NCI-H69 (cell line): ENCODE results near the gene SEPTIN12.
A peak's percentile ranks its signal among the peaks of the same experiment; 100 is the strongest.
"Not testable (repeated sequence)": the region's sequence is repeated elsewhere in the genome, so short reads cannot be mapped to it uniquely, and the experiment has no call there.

Source experiments
- DNase-seq: peaks from one replicate; lab custom pipeline; 2025; lab: John Stamatoyannopoulos, UW

Gene SEPTIN12

GRCh38 chr16:4752351-4753100, 35.6 kb downstream of the SEPTIN12 start:
- no peak for DNase-seq

- DNase-seq: no peak
Observed at GRCh38 chr16:4750896-4751295, 37.2 kb downstream of the SEPTIN12 start.

GRCh38 chr16:4749700-4750257, 38.4 kb downstream of the SEPTIN12 start:
- no peak for DNase-seq

- DNase-seq: no peak
Observed at GRCh38 chr16:4748682-4749411, 39.3 kb downstream of the SEPTIN12 start.

GRCh38 chr16:4747906-4748681, 40.1 kb downstream of the SEPTIN12 start:
- no peak for DNase-seq

GRCh38 chr16:4746991-4747574, 41.1 kb downstream of the SEPTIN12 start:
- DNase-seq: peak; percentile 56

GRCh38 chr16:4746215-4746614, 41.9 kb downstream of the SEPTIN12 start:
- DNase-seq: no peak

GRCh38 chr16:4745274-4745569, 42.9 kb downstream of the SEPTIN12 start:
- DNase-seq: no peak

GRCh38 chr16:4744555-4745273, 43.4 kb downstream of the SEPTIN12 start:
- peak; percentile 37 for DNase-seq

- peak; percentile 50 for DNase-seq
Observed at GRCh38 chr16:4743226-4743878, 44.8 kb downstream of the SEPTIN12 start.

GRCh38 chr16:4738370-4738769, 49.8 kb downstream of the SEPTIN12 start:
- not testable (repeated sequence) for DNase-seq

- DNase-seq: no peak
Observed at GRCh38 chr16:4737545-4737944, 50.6 kb downstream of the SEPTIN12 start.

- no peak for DNase-seq
Observed at GRCh38 chr16:4736546-4736945, 51.6 kb downstream of the SEPTIN12 start.

- peak; percentile 93 for DNase-seq
Observed at GRCh38 chr16:4734730-4735535, 53.2 kb downstream of the SEPTIN12 start.

- peak; percentile 98 for DNase-seq
Observed at GRCh38 chr16:4734063-4734729, 53.9 kb downstream of the SEPTIN12 start, which contains the start of the genes ANKS3 and DNAAF8. Gene ANKS3, minus strand, starts transcription at chr16:4734271. Its CDS starts 4,122 bp downstream, at chr16:4730149. Gene DNAAF8, plus strand, starts transcription at chr16:4734537. Its CDS starts 1,978 bp downstream, at chr16:4736515.

GRCh38 chr16:4733747-4734062, 54.4 kb downstream of the SEPTIN12 start:
- no peak for DNase-seq

GRCh38 chr16:4733211-4733742, 54.9 kb downstream of the SEPTIN12 start:
- peak; percentile 25 for DNase-seq

- no peak for DNase-seq
Observed at GRCh38 chr16:4729876-4730275, 58.3 kb downstream of the SEPTIN12 start.

- DNase-seq: no peak
Observed at GRCh38 chr16:4728676-4729075, 59.5 kb downstream of the SEPTIN12 start.
